Measurements from ENCODE around the gene TMEM272.

Gene TMEM272

GRCh38 chr13:51806566-51806965 lies 38.4 kb downstream of the TMEM272 start:
- no peak for DNase-seq (ENCODE audit: low read depth)
- TF ChIP-seq CTCF (conservative IDR thresholded peaks at IDR 0.05; ENCODE audit: low read depth, low read length) = no peak
- no peak overlapping the region for H3K4me3 ChIP-seq (ENCODE audit: low read length)

GRCh38 chr13:51805925-51806324 lies 39.1 kb downstream of the TMEM272 start:
- DNase-seq (ENCODE audit: low read depth) = no peak
- no peak for TF ChIP-seq CTCF (conservative IDR thresholded peaks at IDR 0.05; ENCODE audit: low read depth, low read length)
- no peak overlapping the region for H3K4me3 ChIP-seq (ENCODE audit: low read length)

GRCh38 chr13:51805313-51805712 lies 39.7 kb downstream of the TMEM272 start:
- no peak for TF ChIP-seq CTCF (conservative IDR thresholded peaks at IDR 0.05; ENCODE audit: low read depth, low read length)
- no peak overlapping the region for H3K4me3 ChIP-seq (ENCODE audit: low read length)
- no peak for DNase-seq (ENCODE audit: low read depth)

- H3K4me3 ChIP-seq (ENCODE audit: low read length) = peak overlapping the region; percentile 75
- no peak for DNase-seq (ENCODE audit: low read depth)
- TF ChIP-seq CTCF (conservative IDR thresholded peaks at IDR 0.05; ENCODE audit: low read depth, low read length) = no peak
Observed at GRCh38 chr13:51804295-51805172, 40.4 kb downstream of the TMEM272 start.

GRCh38 chr13:51803422-51804294 lies 41.3 kb downstream of the TMEM272 start, which contains the start of gene DHRS12:
Gene DHRS12 (minus strand): TSS chr13:51804163. CDS start chr13:51799659, 4,504 bp downstream.
- DNase-seq (ENCODE audit: low read depth) = no peak
- no peak for TF ChIP-seq CTCF (conservative IDR thresholded peaks at IDR 0.05; ENCODE audit: low read depth, low read length)
- peak within 1 kb of the TSS; percentile 75 for H3K4me3 ChIP-seq (ENCODE audit: low read length)

- TF ChIP-seq CTCF (conservative IDR thresholded peaks at IDR 0.05; ENCODE audit: low read depth, low read length) = no peak
- H3K4me3 ChIP-seq (ENCODE audit: low read length) = peak overlapping the region; percentile 75
- DNase-seq (ENCODE audit: low read depth) = no peak
Observed at GRCh38 chr13:51802631-51803418, 42.2 kb downstream of the TMEM272 start.

All from retinal pigment epithelial cell (primary cell).